Measurements from ENCODE around the gene YTHDF2. TPM values are rescaled to one million over a fixed set of nuclear protein-coding genes. Genes with fewer than 3 reads are reported as not detected.

YTHDF2 gene
- total and polyA plus RNA-seq, 2 of the 13 experiments (the other 11 are each of a cell fraction or from before 2014, with no cell fraction given) = 48.4 to 59.6 TPM

- POLR2A ChIA-PET = interaction anchor here (1.6 kb wide), 1 partner anchor 23 kb away, joined by 3 read pairs; the partner anchor contains the start of gene YTHDF2
- peaks cover 26% of the 10 kb centered on the region for H3K4me1 ChIP-seq (ENCODE audit: insufficient read depth, low read length)
- 94% methylated on average over 3 of the region's 3 CpGs for WGBS (ENCODE audit: low lambda C conversion rate)
- intact Hi-C loops (cut with micrococcal nuclease; ENCODE audit: unreplicated experiment) = loop anchor here (5.0 kb wide), 1 partner anchor 117 kb away; the partner anchor contains the start of gene TAF12
- H2AFZ ChIP-seq (ENCODE audit: low read length) = no peak overlapping the region
- CTCF ChIA-PET (ENCODE audit: low intra/inter-chr PET ratio, low total read pairs) = no interaction called here
- TF ChIP-seq MAFF (IDR thresholded peaks at IDR 0.05; ENCODE audit: low read depth, low read length) = 0 out of 2 replicates have a peak, but pooled peaks have one; percentile 31
- 0 out of 2 replicates have a peak, but pooled peaks have one; percentile 22 for TF ChIP-seq RBFOX2 (IDR thresholded peaks at IDR 0.05; ENCODE audit: low read depth, low read length)
- TF ChIP-seq MAFK (conservative IDR thresholded peaks at IDR 0.05 in 1 of 2, IDR thresholded peaks at IDR 0.05 in 1 of 2; ENCODE audit: low read length in 2 of 2) = peak; percentile 40 to 57; a peak in 3 of 4 replicates
- TF ChIP-seq MZF1 (CRISPR knock-in tag; IDR thresholded peaks at IDR 0.05; ENCODE audit: borderline replicate concordance) = no peak
- no peak overlapping the region for H3K4me2 ChIP-seq (ENCODE audit: low read depth, low read length)
- FAIRE-seq = no peak
- BruUV-seq (replicated peaks) = no TSS peak
- peaks cover 84% of the 10 kb centered on the region for H3K79me2 ChIP-seq (ENCODE audit: insufficient read depth, low read length)
- in situ Hi-C loops (cut with HindIII; ENCODE audit: extremely low pct_ligation_motif_present, low pct_unique_long_range_greater_than_20kb) = no loop called here
- H3K4me3 ChIP-seq (replicated peaks in 1 of 3; ENCODE audit: insufficient read depth in 1 of 3, low read depth in 2 of 3, low read length in 3 of 3) = no peak overlapping the region
- H4K20me1 ChIP-seq (ENCODE audit: insufficient read depth, low read length) = peaks cover 64% of the 10 kb centered on the region
- H3K36me3 ChIP-seq (replicated peaks in 1 of 2; ENCODE audit: control insufficient read depth in 1 of 2, insufficient read depth in 2 of 2, low read length in 2 of 2) = peaks cover 11 to 38% of the 10 kb centered on the region in 2 experiments
- no peaks in the 10 kb centered on the region for H3K27me3 ChIP-seq (ENCODE audit: control insufficient read depth in 1 of 2, insufficient read depth in 2 of 2, low read length in 2 of 2)
- no peaks in the 10 kb centered on the region for H3K9me3 ChIP-seq (ENCODE audit: low read length)
- H3K27ac ChIP-seq (ENCODE audit: extremely low read length, insufficient read depth, low read length) = no peak overlapping the region
- H3K9ac ChIP-seq (ENCODE audit: insufficient read depth, low read depth, low read length) = no peak overlapping the region
- no peak for DNase-seq (ENCODE audit: low spot score)
- no peak for ATAC-seq
Measured at GRCh38 chr1:28759257-28759656, 22.5 kb downstream of the YTHDF2 start.

- H3K4me1 ChIP-seq (ENCODE audit: insufficient read depth, low read length) = peaks cover 7% of the 10 kb centered on the region
- WGBS (ENCODE audit: low lambda C conversion rate) = 99% methylated on average over 5 of the region's 5 CpGs
- H2AFZ ChIP-seq (ENCODE audit: low read length) = no peak overlapping the region
- ATAC-seq (no peak), FAIRE-seq (no peak), DNase-seq (ENCODE audit: low spot score) (no peak)
- ChIA-PET CTCF (ENCODE audit: low intra/inter-chr PET ratio, low total read pairs) (no interaction called here), POLR2A (no interaction called here)
- peaks cover 17 to 53% of the 10 kb centered on the region in 2 experiments for H3K36me3 ChIP-seq (replicated peaks in 1 of 2; ENCODE audit: control insufficient read depth in 1 of 2, insufficient read depth in 2 of 2, low read length in 2 of 2)
- H3K9ac ChIP-seq (ENCODE audit: insufficient read depth, low read depth, low read length) = no peak overlapping the region
- peaks cover 60% of the 10 kb centered on the region for H4K20me1 ChIP-seq (ENCODE audit: insufficient read depth, low read length)
- H3K79me2 ChIP-seq (ENCODE audit: insufficient read depth, low read length) = peaks cover 81% of the 10 kb centered on the region
- no peak overlapping the region for H3K27ac ChIP-seq (ENCODE audit: extremely low read length, insufficient read depth, low read length)
- no peaks in the 10 kb centered on the region for H3K9me3 ChIP-seq (ENCODE audit: low read length)
- no TSS peak for BruUV-seq (replicated peaks)
- H3K4me2 ChIP-seq (ENCODE audit: low read depth, low read length) = no peak overlapping the region
- no peak overlapping the region for H3K4me3 ChIP-seq (replicated peaks in 1 of 3; ENCODE audit: insufficient read depth in 1 of 3, low read depth in 2 of 3, low read length in 3 of 3)
- H3K27me3 ChIP-seq (ENCODE audit: control insufficient read depth in 1 of 2, insufficient read depth in 2 of 2, low read length in 2 of 2) = no peaks in the 10 kb centered on the region; a peak in 1 of 5 replicates
- intact Hi-C loops (cut with micrococcal nuclease; ENCODE audit: unreplicated experiment) (no loop called here), in situ Hi-C loops (cut with HindIII; ENCODE audit: extremely low pct_ligation_motif_present, low pct_unique_long_range_greater_than_20kb) (no loop called here)
- TF ChIP-seq ZNF180 (CRISPR knock-in tag; IDR thresholded peaks at IDR 0.05; ENCODE audit: borderline replicate concordance, low read depth) (no peak), HOXA7 (CRISPR knock-in tag; IDR thresholded peaks at IDR 0.05) (no peak), MTERF4 (CRISPR knock-in tag; IDR thresholded peaks at IDR 0.05) (no peak), SNAPC5 (CRISPR knock-in tag; IDR thresholded peaks at IDR 0.05; ENCODE audit: borderline replicate concordance) (no peak), SRSF1 (optimal IDR thresholded peaks at IDR 0.05; ENCODE audit: low read depth, low read length) (no peak), MIXL1 (CRISPR knock-in tag; IDR thresholded peaks at IDR 0.05) (no peak), JUN (CRISPR knock-in tag; IDR thresholded peaks at IDR 0.05) (no peak), ZNF549 (CRISPR knock-in tag; IDR thresholded peaks at IDR 0.05) (no peak), TBX2 (CRISPR knock-in tag; IDR thresholded peaks at IDR 0.05; ENCODE audit: borderline replicate concordance) (no peak), XRCC5 (optimal IDR thresholded peaks at IDR 0.05; ENCODE audit: low read length) (no peak), NFRKB (IDR thresholded peaks at IDR 0.05) (no peak), BRD4 (CRISPR knock-in tag; IDR thresholded peaks at IDR 0.05) (no peak)
Measured at GRCh38 chr1:28761189-28761588, 24.4 kb downstream of the YTHDF2 start.

All from HepG2 (cell line).